ENCODE measurements around the gene PLTP.

- no peak for TF ChIP-seq CTCF (IDR thresholded peaks at IDR 0.05; ENCODE audit: borderline replicate concordance, extremely low read depth, low read length, poor library complexity, severe bottlenecking)
- TF ChIP-seq EZH2 (IDR thresholded peaks at IDR 0.05; ENCODE audit: borderline replicate concordance, low read depth, low read length, severe bottlenecking): no peak
Observed at GRCh38 chr20:45920462-45921336, 8.7 kb upstream of the PLTP start.

Measured in DND-41 (cell line).